PC-9 (cell line): ENCODE results near the gene ZNF18. TPM values are rescaled to one million over a fixed set of nuclear protein-coding genes. Genes with fewer than 3 reads are reported as not detected.

ENCODE experiments used
- BruUV-seq: library from RNA; stranded (reverse); fragments of 400-500 nt; replicated peaks from 2 replicates; lab custom pipeline; 2021; lab: Mats Ljungman, UMichigan
- CTCF ChIA-PET: fragments of 300-600 bp; sonication (Branson Sonifier 250); formaldehyde crosslinking; loops from one replicate; lab custom pipeline; 2022; ENCODE audit warnings: antibody characterized with exemption; lab: Charles Lee
- POLR2A ChIA-PET: fragments of 300-600 bp; sonication (Branson Sonifier 250); formaldehyde crosslinking; loops from one replicate; lab custom pipeline; 2022; ENCODE audit warnings: antibody characterized with exemption; ENCODE audit not compliant: unreplicated experiment; lab: Charles Lee
- DNase-seq, 2 experiments: peaks; one replicate each; pipeline versions ENCODE4 v3.0.0 to v3.0.0-alpha.2; 2015 to 2022; ENCODE audit warnings: mixed read lengths in 1 of 2
- H2AFZ ChIP-seq: fragments of 200-600 bp; sonication (generic); 2 replicates; pipeline ENCODE4 v1.8.1; 2017; ENCODE audit warnings: antibody characterized with exemption
- H3F3A ChIP-seq: fragments of 200-600 bp; sonication (generic); 2 replicates; pipeline ENCODE4 v1.8.1; 2017; ENCODE audit warnings: antibody characterized with exemption, mild to moderate bottlenecking, low read depth; ENCODE audit not compliant: insufficient read depth
- H3K27ac ChIP-seq: fragments of 200-600 bp; sonication (generic); 2 replicates; pipeline ENCODE4 v1.6.1; 2016; ENCODE audit warnings: mixed run types
- H3K27me3 ChIP-seq: fragments of 200-600 bp; sonication (generic); 2 replicates; pipeline ENCODE4 v1.6.1; 2016; ENCODE audit warnings: low read depth, mixed run types; ENCODE audit not compliant: insufficient read depth
- H3K36me3 ChIP-seq: fragments of 200-600 bp; sonication (generic); 2 replicates; pipeline ENCODE4 v1.6.1; 2016; ENCODE audit warnings: low read depth, mixed run types
- H3K4me1 ChIP-seq: fragments of 200-600 bp; sonication (generic); replicated peaks from 2 replicates; pipeline ENCODE4 v1.6.1; 2016; ENCODE audit warnings: mixed run types; ENCODE audit not compliant: insufficient read depth
- H3K4me2 ChIP-seq: fragments of 200-600 bp; sonication (generic); 2 replicates; pipeline ENCODE4 v1.6.1; 2017; ENCODE audit warnings: mixed run types
- H3K4me3 ChIP-seq: fragments of 200-600 bp; sonication (generic); 2 replicates; pipeline ENCODE4 v1.6.1; 2016; ENCODE audit warnings: mixed run types
- H3K79me2 ChIP-seq: fragments of 200-600 bp; sonication (generic); 2 replicates; pipeline ENCODE4 v1.6.1; 2017; ENCODE audit warnings: low read depth, mixed run types
- H3K9me2 ChIP-seq: fragments of 200-600 bp; sonication (generic); 2 replicates; pipeline ENCODE4 v1.8.1; 2017; ENCODE audit warnings: mild to moderate bottlenecking; ENCODE audit not compliant: insufficient read depth
- H3K9me3 ChIP-seq: fragments of 200-600 bp; sonication (generic); 2 replicates; pipeline ENCODE4 v1.8.1; 2016; ENCODE audit warnings: low read depth; ENCODE audit not compliant: insufficient read depth
- H4K20me1 ChIP-seq: fragments of 200-600 bp; sonication (generic); 2 replicates; pipeline ENCODE4 v1.8.1; 2017; ENCODE audit not compliant: insufficient read depth
- CTCF ChIP-seq: fragments of 200-600 bp; sonication (generic); conservative IDR thresholded peaks from 2 replicates; pipeline ENCODE4 v1.6.1; 2017; ENCODE audit warnings: mixed run types, antibody characterized with exemption, mild to moderate bottlenecking, moderate library complexity
- EZH2 ChIP-seq: fragments of 200-600 bp; sonication (generic); IDR thresholded peaks from 2 replicates; pipeline ENCODE4 v1.8.0; 2017; ENCODE audit warnings: antibody characterized with exemption, low read depth
- intact Hi-C: fragments of 100-400 bp; cut with micrococcal nuclease; formaldehyde crosslinking; loops from one replicate; pipeline ENCODE4 v1.10.0; 2022; ENCODE audit not compliant: unreplicated experiment
- total RNA-seq: library from RNA; stranded (reverse); gene quantifications from 2 replicates; pipeline ENCODE4 v1.2.3, GENCODE V29; 2021

The ZNF18 gene
- total RNA-seq, 1 experiment from 2014 or later, result 6.3 TPM

GRCh38 chr17:11991461-11991860, 5.8 kb downstream of the ZNF18 start:
- no TSS peak for BruUV-seq
- H3K4me3 ChIP-seq, result no peak overlapping the region
- H2AFZ ChIP-seq, result no peak overlapping the region
- H4K20me1 ChIP-seq, result no peaks in the 10 kb centered on the region
- H3K27me3 ChIP-seq, result no peaks in the 10 kb centered on the region
- no peak overlapping the region for H3K4me2 ChIP-seq
- intact Hi-C loops, result no loop called here
- POLR2A ChIA-PET, result no interaction called here
- CTCF ChIA-PET, result no interaction called here
- H3F3A ChIP-seq, result no peaks in the 10 kb centered on the region
- no peaks in the 10 kb centered on the region for H3K36me3 ChIP-seq
- H3K9me2 ChIP-seq, result no peaks in the 10 kb centered on the region
- DNase-seq, result no peak
- no peaks in the 10 kb centered on the region for H3K79me2 ChIP-seq
- TF ChIP-seq CTCF, result no peak
- TF ChIP-seq EZH2, result no peak
- H3K27ac ChIP-seq, result no peak overlapping the region
- no peaks in the 10 kb centered on the region for H3K9me3 ChIP-seq
- no peaks in the 10 kb centered on the region; the same call in 1 of the 2 replicates for H3K4me1 ChIP-seq

GRCh38 chr17:11990363-11990983, 6.8 kb downstream of the ZNF18 start:
- Histone ChIP-seq H3K9me3 (no peaks in the 10 kb centered on the region), H3K27ac (no peak overlapping the region), H3K36me3 (no peaks in the 10 kb centered on the region), H3K27me3 (no peaks in the 10 kb centered on the region), H3K9me2 (no peaks in the 10 kb centered on the region), H2AFZ (no peak overlapping the region), H4K20me1 (no peaks in the 10 kb centered on the region), H3K4me2 (no peak overlapping the region), H3K4me3 (no peak overlapping the region), H3F3A (no peaks in the 10 kb centered on the region), H3K4me1 (no peaks in the 10 kb centered on the region), H3K79me2 (no peaks in the 10 kb centered on the region)
- intact Hi-C loops, result no loop called here
- CTCF ChIA-PET, result no interaction called here
- DNase-seq, result no peak
- BruUV-seq, result no TSS peak
- TF ChIP-seq CTCF (no peak), EZH2 (no peak)
- POLR2A ChIA-PET, result no interaction called here

GRCh38 chr17:11986942-11987329, 10.3 kb downstream of the ZNF18 start:
- H3K9me3 ChIP-seq, result no peaks in the 10 kb centered on the region
- ChIA-PET POLR2A (no interaction called here), CTCF (interaction anchor here (1.5 kb wide), 1 partner anchor 11 kb away, joined by 4 read pairs; the partner anchor contains the start of gene ZNF18)
- intact Hi-C loops, result loop anchor here (10.0 kb wide), 2 partner anchors 1112 to 1252 kb away; partner anchors contain the start of gene TMEM220
- no peak overlapping the region for H3K27ac ChIP-seq
- no peaks in the 10 kb centered on the region for H3K4me1 ChIP-seq
- H3K36me3 ChIP-seq, result no peaks in the 10 kb centered on the region
- H3K4me2 ChIP-seq, result no peak overlapping the region
- H3K9me2 ChIP-seq, result no peaks in the 10 kb centered on the region
- peak; percentile 2 to 37 for DNase-seq
- H3K27me3 ChIP-seq, result no peaks in the 10 kb centered on the region
- no TSS peak for BruUV-seq
- peak; percentile 65 for TF ChIP-seq CTCF
- TF ChIP-seq EZH2, result no peak
- no peak overlapping the region for H3K4me3 ChIP-seq
- H2AFZ ChIP-seq, result no peak overlapping the region
- H3K79me2 ChIP-seq, result no peaks in the 10 kb centered on the region
- H3F3A ChIP-seq, result no peaks in the 10 kb centered on the region
- H4K20me1 ChIP-seq, result no peaks in the 10 kb centered on the region
